ENCODE measurements around the gene UBE2U. TPM values are rescaled to one million over a fixed set of nuclear protein-coding genes. Genes with fewer than 3 reads are reported as not detected.

The UBE2U gene
- total and polyA plus RNA-seq, 2 experiments from 2014 or later, result not detected

DNA sequence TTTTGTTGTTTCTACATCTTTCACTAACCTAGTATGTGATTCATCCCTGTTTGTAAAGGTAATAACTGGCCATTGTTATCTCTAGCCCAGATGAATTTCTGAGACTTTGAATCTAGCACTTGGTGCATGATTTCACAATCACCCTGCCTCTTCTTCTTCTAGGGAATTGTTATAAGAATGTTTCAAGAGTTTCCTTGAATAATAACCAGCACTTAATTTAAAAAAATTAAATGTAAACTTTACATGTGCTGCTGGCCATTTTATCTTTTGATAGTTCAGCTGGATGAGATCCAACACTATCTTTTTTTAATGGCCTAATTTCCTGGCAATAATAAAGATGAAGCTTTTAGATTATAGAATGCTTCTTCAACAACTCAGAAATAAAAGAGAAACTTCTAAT lies 31.8 kb downstream of the UBE2U start:
- no peak overlapping the region for H2AFZ ChIP-seq
- H3K27ac Mint-ChIP-seq, result no peak overlapping the region
- TF ChIP-seq NANOG (IDR thresholded peaks at IDR 0.05; ENCODE audit: borderline replicate concordance) (no peak), EZH2 (IDR thresholded peaks at IDR 0.05; ENCODE audit: low read depth, unreplicated experiment) (no peak), ZNF462 (CRISPR knock-in tag; IDR thresholded peaks at IDR 0.05) (no peak), CREB1 (CRISPR knock-in tag; IDR thresholded peaks at IDR 0.05; ENCODE audit: low read depth) (no peak), POLR2AphosphoS5 (IDR thresholded peaks at IDR 0.05; ENCODE audit: low read depth) (no peak), STAT1 (IDR thresholded peaks at IDR 0.05; ENCODE audit: unreplicated experiment) (no peak), EZH2phosphoT487 (IDR thresholded peaks at IDR 0.05; ENCODE audit: unreplicated experiment) (no peak), ZNF331 (CRISPR knock-in tag; IDR thresholded peaks at IDR 0.05; ENCODE audit: low read depth) (no peak), REST (IDR thresholded peaks at IDR 0.05; ENCODE audit: unreplicated experiment) (no peak), ZNF114 (CRISPR knock-in tag; IDR thresholded peaks at IDR 0.05) (no peak), JUNB (IDR thresholded peaks at IDR 0.05; ENCODE audit: unreplicated experiment) (no peak)
- TF ChIP-seq, protein P1, sequence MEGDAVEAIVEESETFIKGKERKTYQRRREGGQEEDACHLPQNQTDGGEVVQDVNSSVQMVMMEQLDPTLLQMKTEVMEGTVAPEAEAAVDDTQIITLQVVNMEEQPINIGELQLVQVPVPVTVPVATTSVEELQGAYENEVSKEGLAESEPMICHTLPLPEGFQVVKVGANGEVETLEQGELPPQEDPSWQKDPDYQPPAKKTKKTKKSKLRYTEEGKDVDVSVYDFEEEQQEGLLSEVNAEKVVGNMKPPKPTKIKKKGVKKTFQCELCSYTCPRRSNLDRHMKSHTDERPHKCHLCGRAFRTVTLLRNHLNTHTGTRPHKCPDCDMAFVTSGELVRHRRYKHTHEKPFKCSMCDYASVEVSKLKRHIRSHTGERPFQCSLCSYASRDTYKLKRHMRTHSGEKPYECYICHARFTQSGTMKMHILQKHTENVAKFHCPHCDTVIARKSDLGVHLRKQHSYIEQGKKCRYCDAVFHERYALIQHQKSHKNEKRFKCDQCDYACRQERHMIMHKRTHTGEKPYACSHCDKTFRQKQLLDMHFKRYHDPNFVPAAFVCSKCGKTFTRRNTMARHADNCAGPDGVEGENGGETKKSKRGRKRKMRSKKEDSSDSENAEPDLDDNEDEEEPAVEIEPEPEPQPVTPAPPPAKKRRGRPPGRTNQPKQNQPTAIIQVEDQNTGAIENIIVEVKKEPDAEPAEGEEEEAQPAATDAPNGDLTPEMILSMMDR (conservative IDR thresholded peaks at IDR 0.05; ENCODE audit: low read depth in 2 of 2), result no peak
- TF ChIP-seq, protein P2, sequence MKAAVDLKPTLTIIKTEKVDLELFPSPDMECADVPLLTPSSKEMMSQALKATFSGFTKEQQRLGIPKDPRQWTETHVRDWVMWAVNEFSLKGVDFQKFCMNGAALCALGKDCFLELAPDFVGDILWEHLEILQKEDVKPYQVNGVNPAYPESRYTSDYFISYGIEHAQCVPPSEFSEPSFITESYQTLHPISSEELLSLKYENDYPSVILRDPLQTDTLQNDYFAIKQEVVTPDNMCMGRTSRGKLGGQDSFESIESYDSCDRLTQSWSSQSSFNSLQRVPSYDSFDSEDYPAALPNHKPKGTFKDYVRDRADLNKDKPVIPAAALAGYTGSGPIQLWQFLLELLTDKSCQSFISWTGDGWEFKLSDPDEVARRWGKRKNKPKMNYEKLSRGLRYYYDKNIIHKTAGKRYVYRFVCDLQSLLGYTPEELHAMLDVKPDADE (IDR thresholded peaks at IDR 0.05), result no peak
- no peaks in the 10 kb centered on the region for H3K79me2 ChIP-seq (replicated peaks; ENCODE audit: insufficient read depth)
- H3K27me3 Mint-ChIP-seq (ENCODE audit: insufficient read depth, low read depth, poor library complexity), result no peaks in the 10 kb centered on the region
- no peaks in the 10 kb centered on the region for H3K9me3 Mint-ChIP-seq
- H3K4me2 ChIP-seq, result no peak overlapping the region
- H3K27me3 ChIP-seq (ENCODE audit: insufficient read depth), result no peaks in the 10 kb centered on the region
- H3K36me3 Mint-ChIP-seq (ENCODE audit: low read depth), result no peaks in the 10 kb centered on the region
- no peaks in the 10 kb centered on the region for H3F3A ChIP-seq (replicated peaks; ENCODE audit: low read depth)
- no peaks in the 10 kb centered on the region for H3K4me1 ChIP-seq (ENCODE audit: insufficient read depth)
- DNase-seq (ENCODE audit: low spot score), result no peak
- peaks cover 3% of the 10 kb centered on the region; the same call in 2 of the 3 replicates for H3K4me1 Mint-ChIP-seq
- H3K27ac ChIP-seq (ENCODE audit: low read depth), result no peak overlapping the region
- H3K4me3 ChIP-seq, result no peak overlapping the region
- no peaks in the 10 kb centered on the region for H4K20me1 ChIP-seq (replicated peaks; ENCODE audit: insufficient read depth)
- no peak overlapping the region for H3K4me3 Mint-ChIP-seq
- no peak for ATAC-seq
- H3K36me3 ChIP-seq (ENCODE audit: insufficient read depth), result no peaks in the 10 kb centered on the region
- no peaks in the 10 kb centered on the region for H3K9me2 ChIP-seq (ENCODE audit: insufficient read depth)

Measured in GM23338 (cell line).